Activated CD4-positive, CD25-positive, alpha-beta regulatory T cell treated with anti-CD3 and anti-CD28 coated beads, Interleukin-2, amount 50 U/mL, for 24 hours (primary cell): ENCODE results near the gene PKN3.
A peak's percentile ranks its signal among the peaks of the same experiment; 100 is the strongest.
"Not testable (repeated sequence)": the region's sequence is repeated elsewhere in the genome, so short reads cannot be mapped to it uniquely, and the experiment has no call there.

Source experiments
- ATAC-seq, 2 donors: fragments of 150-1000 bp; cut with Tn5 transposase; one replicate each; pipeline ENCODE4 v1.10.0; 2021; ENCODE audit warnings: mild to moderate bottlenecking in 1 of 2, moderate library complexity in 1 of 2

The PKN3 gene

GRCh38 chr9:128702445-128702948 lies at the start of gene PKN3:
PKN3 (plus strand) TSS chr9:128702503; CDS start chr9:128702916, 413 bp downstream.
- ATAC-seq: peak; percentile 85 to 87

- no peak for ATAC-seq
These were observed 48.4 kb upstream of the PKN3 start for GRCh38 chr9:128653908-128654307.

- ATAC-seq: no peak
These were observed 47.8 kb upstream of the PKN3 start for GRCh38 chr9:128654481-128654880.

DNA sequence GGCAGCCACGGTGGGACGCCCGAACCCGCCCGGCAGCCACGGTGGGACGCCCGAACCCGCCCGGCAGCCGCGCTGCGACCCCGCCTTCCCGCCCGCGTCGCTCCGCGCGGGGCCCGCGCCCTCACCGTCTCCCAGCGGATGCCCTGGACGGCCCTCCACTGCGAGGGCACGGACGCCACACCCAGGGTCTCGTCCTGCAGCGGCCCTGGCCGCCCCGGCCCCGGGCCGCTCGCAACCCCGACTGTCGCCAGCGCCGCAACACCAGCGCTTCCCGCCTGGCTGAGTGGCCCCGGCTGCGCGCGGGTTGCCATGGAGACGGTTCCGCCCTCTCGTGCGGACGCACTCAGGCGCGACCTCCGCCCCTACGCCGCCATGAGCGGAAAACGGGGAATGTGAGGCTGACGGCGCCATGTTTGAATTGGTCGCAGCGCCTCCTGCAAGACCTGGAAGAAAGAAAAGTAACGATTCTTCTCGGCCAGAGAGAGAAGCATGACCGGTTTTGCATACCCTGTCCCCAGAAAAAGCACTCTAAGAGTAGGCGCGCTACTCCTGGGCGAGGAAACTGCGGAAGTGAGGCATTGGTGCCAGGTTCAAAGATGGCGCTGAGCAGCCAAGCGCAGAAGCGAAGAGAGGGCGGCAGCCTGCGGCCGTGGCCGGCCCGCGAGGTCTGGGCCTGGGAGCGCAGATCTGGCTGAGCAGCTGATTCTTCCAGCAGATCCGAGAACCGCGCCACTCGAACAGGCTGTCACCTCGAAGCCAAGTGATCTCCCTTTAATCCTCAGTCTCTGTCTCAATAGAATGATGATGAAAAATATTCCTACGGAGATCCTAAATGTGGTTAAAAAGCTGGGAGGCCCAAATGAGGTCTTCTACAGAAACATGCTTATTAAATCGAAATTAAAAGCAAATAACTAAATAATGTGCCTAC lies 45.6 kb upstream of the PKN3 start, which contains the start of gene DYNC2I2:
Gene DYNC2I2, minus strand, starts transcription at position 432 of the 928 bp plus-strand sequence. Its CDS starts 121 bp downstream, at position 311.
- peak; percentile 97 to 99 for ATAC-seq

DNA sequence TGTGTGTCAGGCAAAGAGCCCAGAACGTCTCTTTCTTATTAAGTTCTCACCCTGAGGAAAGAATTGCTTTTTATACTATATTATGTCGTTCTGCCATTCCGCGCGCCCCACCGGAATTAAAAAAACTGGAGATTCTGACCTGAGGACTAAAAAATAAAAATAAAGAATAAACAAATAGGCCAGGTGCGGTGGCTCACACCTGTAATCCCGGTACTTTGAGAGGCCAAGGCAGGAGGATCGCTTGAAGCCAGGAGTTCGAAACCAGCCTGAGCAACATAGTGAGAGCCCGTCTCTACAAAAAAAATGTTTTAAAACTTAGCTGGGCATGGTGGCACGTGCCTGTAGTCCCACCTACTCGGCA lies 45.0 kb upstream of the PKN3 start:
- ATAC-seq: no peak

DNA sequence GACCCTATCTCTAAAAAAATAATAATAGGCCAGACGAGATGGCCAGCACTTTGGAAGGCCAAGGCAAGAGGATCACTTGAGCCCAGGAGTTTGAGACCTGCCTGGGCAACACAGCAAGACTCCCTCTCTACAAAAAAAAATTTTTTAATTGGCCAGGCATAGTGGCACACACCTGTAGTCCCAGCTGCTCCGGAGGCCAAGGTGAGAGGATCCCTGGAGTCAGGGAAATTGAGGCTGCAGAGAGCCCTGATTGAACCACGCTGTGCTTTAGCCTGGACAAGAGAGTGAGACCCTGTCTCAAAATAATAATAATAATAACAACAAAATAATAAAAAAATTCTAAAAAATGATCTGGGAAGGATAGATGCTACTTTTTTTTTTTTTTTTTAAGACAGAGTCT lies 44.5 kb upstream of the PKN3 start:
- ATAC-seq: no peak

- ATAC-seq: not testable (repeated sequence)
These were observed 35.8 kb upstream of the PKN3 start for GRCh38 chr9:128666481-128666941.

- ATAC-seq: no peak
These were observed 32.5 kb upstream of the PKN3 start for GRCh38 chr9:128669786-128670185.

DNA sequence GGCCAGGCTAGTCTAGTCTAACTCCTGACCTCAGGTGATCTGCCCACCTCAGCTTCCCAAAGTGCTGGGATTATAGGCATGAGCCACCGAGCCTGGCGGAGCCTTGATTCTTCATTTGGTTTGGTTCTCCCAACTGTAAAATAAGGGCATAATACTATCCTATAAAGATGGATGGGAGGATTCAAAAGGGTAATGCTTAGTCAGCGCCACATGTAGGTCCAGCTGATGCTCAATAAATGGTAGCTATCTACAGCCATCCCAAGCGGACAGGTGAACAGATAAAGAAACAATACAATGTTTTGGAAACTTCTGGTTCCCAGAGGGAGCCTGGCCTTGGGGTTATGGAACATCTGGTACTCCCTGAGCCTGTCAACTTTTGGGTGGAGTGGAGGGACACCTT lies 26.9 kb upstream of the PKN3 start:
- ATAC-seq: no peak

DNA sequence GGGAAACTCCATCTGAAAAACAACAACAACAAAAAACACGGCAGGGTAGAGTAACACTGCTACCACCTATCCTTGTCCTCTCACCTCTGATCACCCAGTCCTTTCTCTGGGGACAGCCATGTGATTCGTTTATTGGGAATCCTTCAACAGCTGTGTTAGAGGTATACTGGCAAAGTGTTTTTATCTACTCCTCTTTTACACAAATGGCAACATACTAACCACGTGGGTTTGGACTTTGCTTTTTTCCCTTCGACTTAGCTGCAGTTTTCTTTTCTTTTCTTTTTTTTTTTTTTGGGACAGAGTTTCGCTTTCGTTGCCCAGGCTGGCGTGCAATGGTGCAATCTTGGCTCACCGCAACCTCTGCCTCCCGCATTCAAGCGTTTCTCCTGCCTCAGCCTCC lies 24.5 kb upstream of the PKN3 start:
- ATAC-seq: no peak

DNA sequence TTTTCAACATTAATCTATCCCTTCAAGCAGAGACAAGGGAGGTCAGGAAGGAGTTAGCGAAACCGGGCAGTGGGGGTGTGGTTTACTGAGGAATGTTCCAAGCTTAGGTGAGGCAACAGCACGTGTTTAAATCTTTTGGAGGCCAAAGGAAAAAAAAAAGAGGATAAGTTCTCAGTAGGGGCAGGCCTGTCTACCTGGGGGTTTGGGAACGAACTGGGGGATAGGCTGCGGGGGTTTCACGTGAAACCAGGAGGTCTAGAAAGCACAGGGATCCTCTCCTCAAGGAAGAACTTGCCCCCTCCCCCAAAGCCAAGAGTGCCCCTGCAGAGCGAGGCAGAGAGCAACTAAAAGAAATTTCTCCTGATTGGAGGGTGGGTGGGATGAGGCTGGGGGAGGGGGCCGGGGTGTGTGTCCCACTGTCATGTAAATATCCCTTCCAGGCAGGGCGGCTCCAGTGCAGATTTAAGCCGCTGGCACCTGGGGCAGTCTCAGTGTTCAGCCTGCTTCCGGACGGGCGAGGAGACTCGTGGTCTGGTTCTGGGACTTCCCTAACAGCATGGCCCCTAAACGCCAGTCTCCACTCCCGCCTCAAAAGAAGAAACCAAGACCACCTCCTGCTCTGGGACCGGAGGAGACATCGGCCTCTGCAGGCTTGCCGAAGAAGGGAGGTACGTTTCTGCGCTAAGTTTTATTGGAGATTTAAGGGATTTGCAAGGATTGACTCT lies 18.8 kb upstream of the PKN3 start:
- no peak for ATAC-seq

- ATAC-seq: no peak
These were observed 18.3 kb upstream of the PKN3 start for GRCh38 chr9:128684065-128684324.

DNA sequence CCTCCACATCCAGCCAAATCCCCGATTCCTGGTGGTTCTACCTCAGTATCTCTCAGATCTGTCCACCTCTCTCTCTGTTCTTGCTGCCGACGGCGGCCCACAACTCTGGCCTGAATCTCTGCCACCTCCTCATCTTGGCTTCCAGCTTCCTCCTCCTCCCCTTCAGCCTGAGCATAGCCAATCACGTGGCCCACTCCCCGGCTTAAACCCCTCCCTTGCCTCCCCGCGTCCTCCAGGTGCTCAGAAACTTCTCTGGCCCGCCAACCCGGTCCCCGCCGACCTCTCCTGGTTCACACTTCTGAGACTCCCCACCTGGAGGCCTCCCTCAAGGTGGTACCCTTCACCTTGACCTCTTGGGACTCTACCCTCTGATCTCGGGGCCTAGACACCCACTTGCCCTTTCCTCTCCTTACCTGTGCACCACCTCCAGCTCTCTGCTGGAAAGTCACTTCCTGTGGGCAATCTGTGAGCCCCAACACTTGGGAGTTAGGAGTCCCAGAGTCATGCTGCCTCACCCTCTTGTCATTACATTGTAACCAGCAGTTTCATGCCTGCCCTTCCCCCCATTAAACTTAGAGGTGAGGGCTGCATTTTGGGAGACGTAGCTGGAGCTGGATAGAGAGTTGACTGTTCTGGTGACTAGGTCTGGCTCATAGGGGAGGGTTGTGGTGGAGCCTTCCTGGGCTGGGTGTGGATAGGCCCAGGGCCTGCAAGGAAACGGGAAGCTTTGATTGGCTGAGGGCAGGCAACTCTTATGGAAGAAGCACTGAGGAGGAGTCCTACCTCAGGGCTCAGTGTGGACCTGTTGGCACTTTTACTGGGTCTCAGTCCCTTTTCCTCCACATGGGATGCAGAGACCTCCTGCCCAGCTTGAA lies 17.7 kb upstream of the PKN3 start:
- peak; percentile 52 for ATAC-seq

DNA sequence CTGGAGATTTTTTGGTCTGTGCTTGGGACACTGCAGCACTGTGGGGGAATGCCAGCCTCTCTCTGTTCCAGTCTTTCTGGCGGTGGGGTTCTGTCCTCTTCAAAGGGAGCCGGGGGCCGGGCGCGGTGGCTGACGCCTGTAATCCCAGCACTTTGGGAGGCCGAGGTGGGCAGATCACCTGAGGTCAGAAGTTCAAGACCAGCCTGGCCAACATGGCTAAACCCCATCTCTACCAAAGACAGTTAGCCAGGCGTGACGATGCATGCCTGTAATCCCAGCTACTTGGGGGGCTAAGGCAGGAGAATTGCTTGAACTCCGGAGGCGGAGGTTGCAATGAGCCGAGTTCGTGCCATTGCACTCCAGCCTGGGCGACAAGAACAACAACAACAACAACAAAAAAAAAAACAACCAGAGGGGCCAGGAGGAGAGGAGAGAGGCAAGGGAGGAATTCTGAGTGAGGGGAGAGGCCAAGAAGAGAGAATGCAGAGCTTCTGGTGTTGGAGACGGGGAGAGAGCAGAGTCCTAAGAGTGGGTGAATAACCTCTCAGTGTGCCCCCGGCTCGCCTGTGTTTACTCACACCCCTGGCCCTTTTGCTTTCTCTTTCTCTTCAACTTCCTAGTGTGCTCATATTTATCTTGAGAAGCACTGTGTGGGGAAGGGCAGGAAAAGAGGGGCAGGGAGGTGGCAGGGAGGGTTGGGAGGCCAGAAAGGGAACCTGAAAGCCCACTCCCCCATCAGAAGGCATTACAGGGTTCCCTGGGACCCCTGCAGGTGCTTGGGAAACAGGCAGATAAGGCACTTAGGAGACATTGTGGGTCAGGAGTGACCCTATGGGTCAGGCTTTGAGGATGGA lies 16.4 kb upstream of the PKN3 start:
- ATAC-seq: peak; percentile 25 to 29

DNA sequence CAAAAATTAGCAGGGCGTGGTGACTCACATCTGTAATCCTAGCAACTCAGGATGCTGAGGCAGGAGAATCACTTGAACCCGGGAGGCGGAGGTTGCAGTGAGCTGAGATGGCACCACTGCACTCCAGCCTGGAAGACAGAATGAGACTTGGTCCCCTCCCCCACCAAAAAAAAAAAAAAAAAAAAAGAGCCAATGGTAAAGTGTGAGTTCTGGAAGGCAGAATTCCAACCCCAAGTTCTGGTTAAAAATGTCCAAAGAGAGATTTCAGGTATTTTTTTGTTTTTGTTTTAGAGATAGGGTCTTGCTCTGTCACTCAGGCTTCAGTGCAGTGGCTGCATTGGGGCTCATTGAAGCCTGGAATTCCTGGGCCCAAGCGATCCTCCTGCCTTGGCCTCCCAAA lies 14.8 kb upstream of the PKN3 start:
- ATAC-seq: no peak

GRCh38 chr9:128688501-128689292 lies 13.6 kb upstream of the PKN3 start, which contains the start of gene SET:
SET (plus strand) TSS chr9:128689222; CDS start chr9:128689583, 361 bp downstream.
- ATAC-seq: peak; percentile 68 to 71

DNA sequence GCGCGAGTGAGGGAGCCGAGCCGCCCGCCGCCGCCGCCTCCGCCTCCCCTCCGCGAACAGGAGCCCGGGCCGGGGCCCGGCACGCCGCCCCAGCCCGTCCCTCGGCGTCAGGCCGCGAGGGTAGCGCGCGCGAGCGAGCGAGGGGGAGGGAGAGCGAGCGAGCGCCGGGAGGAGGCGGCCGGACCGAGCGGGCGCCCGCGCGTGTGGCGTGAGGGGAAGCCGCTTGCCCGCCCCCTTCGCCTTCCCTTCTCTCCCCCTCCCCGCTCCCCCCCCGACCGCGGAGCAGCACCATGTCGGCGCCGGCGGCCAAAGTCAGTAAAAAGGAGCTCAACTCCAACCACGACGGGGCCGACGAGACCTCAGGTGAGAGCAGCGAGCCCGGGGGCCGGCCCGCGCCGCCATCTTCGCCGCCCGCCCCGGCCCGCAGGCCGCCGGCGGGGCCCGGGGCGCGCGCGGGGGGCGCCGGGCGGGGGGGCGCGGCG lies 13.0 kb upstream of the PKN3 start:
- ATAC-seq: peak; percentile 6 to 12

DNA sequence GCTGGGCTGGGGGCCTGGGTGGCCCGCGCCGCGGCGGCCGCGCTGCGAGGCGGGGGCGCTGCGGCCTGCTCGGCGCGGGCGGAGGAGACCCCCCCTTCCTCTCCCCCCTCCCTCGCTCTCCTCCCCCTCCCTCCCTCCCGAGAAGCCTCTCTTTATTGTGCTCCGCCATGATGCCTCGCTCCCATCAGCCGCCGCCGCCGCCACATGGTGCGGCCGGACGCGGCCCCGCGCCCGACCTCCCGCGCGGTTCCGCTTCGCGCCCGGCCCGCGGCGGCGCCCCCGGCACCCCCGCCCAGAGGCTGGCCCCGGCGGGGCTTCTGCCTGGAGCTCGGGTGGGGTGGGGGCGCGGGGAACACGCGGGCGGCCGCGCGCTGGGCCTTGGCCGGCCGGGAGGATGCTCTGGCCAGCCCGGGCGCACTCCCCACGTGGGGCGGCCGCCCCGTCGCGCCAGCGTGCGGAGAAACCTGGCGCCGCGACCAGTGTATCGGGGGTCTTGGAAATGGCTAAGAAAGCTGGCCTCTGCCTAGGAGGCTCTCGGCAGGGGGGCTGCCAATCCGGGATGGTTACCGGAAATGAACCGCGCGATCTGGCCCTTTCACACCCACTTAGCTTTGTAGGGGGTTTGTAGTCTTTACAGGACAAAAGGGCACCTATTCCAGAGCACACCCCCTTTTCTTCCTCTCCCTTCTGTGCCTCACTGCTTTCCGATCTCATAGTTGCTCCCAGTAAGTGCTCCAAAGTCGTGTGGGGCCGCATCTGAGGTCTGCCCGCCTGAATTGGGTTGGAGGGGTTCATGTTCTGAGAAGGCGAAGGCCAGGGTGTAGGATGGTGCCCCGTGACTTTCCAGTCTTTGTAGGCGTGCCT lies 12.3 kb upstream of the PKN3 start:
- ATAC-seq: peak; percentile 5 to 6

DNA sequence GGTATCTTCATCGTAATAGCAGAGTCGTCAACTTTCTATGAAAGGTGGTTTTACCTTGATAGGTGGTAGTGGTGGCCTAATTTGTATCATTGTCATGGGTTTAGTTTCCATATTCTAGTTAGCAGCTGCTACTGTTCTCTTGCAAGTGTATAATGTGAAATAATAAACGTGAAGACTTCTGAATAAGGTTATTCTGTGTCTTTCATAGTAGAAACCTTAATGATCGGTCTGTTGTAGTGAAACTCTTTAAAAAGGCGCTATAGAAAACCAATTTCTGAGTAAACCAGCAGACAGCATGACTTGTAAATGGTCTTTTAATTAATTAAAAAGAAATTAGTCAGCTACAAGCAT lies 11.6 kb upstream of the PKN3 start:
- no peak for ATAC-seq

DNA sequence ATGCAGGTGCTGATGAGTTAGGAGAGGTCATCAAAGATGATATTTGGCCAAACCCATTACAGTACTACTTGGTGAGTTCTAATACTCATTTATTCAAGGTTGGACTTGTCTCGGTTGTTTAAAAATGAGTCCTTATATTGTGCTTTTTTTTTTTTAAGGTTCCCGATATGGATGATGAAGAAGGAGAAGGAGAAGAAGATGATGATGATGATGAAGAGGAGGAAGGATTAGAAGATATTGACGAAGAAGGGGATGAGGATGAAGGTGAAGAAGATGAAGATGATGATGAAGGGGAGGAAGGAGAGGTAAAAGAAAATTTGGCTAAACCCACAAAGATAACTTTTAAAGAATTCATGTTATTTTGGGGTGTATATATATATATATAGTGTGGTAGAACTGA lies 8.6 kb upstream of the PKN3 start:
- not testable (repeated sequence) for ATAC-seq
